Activated naive CD4-positive, alpha-beta T cell treated with anti-CD3 and anti-CD28 coated beads, Interleukin-2, amount 50 U/mL, for 72 hours (primary cell): ENCODE data around the gene CNKSR2. TPM values are rescaled to one million over a fixed set of nuclear protein-coding genes. Genes with fewer than 3 reads are reported as not detected.
"Not testable (repeated sequence)": the region's sequence is repeated elsewhere in the genome, so short reads cannot be mapped to it uniquely, and the experiment has no call there.

ENCODE experiments used
- ATAC-seq, 2 donors: fragments of 150-1000 bp; cut with Tn5 transposase; 2 replicates each; pipeline ENCODE4 v1.10.0; 2021; ENCODE audit warnings: mild to moderate bottlenecking in 2 of 2, moderate library complexity in 2 of 2
- DNase-seq, 2 donors: peaks; one replicate each; pipeline ENCODE4 v3.0.0; 2021 to 2022; ENCODE audit warnings: low spot score in 2 of 2
- H3K27ac Mint-ChIP-seq, 2 donors: one replicate each; pipeline ENCODE4 v1.8.0; 2022; ENCODE audit warnings: mild to moderate bottlenecking in 2 of 2, mixed read lengths in 2 of 2
- H3K36me3 Mint-ChIP-seq, 2 donors: one replicate each; pipeline ENCODE4 v1.8.0; 2022; ENCODE audit warnings: mixed read lengths in 2 of 2
- H3K9me3 Mint-ChIP-seq, 2 donors: one replicate each; pipeline ENCODE4 v1.8.0; 2022; ENCODE audit warnings: mixed read lengths in 2 of 2
- total RNA-seq, 2 donors: library from RNA; stranded (reverse); gene quantifications; one replicate each; pipeline ENCODE4 v1.2.3, GENCODE V29; 2022

Gene CNKSR2
- total RNA-seq, 2 donors from 2014 or later, result 7.7 to 8.0 TPM

DNA sequence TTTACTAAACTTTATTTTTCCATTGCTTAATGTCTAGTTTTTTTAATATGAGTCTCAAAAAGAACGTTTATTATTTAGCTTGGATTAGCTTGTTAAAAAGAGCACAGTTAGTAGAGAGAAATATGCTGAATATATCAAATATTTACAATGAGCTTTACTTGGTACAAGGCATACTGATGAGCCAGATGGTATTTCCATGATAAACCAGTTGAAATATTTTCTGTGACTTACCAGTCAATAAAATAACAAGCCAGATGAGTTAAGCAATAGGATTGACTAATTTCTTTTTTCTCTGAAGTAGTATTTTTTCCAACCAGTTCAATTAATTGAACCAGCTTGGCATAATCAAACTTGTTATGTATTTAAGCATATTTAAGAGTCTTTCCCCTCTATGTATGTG, 149.8 kb downstream of the CNKSR2 start:
- ATAC-seq (no peak), DNase-seq (no peak)
- Mint-ChIP-seq H3K27ac (no peak overlapping the region), H3K9me3 (no peaks in the 10 kb centered on the region), H3K36me3 (no peaks in the 10 kb centered on the region)

DNA sequence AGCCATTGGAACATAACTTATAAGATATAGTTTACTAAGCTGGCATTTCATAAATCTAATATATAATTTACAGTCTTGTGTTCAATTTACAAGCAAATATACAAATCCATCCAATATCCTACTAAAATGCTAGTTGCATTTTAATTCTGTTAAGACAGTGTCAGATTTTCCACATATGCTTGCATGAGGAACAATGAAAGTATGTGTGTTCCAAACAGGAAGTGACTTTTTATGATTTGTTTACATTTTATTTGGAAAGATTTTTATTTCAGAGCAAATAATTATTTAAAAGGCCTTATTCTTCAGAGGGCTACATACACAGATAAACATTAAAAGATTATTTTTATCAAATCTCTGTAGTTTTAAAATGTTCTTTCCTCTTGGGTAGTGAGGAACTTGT, 153.9 kb downstream of the CNKSR2 start:
- DNase-seq (no peak), ATAC-seq (no peak)
- H3K36me3 Mint-ChIP-seq, result no peaks in the 10 kb centered on the region
- no peak overlapping the region for H3K27ac Mint-ChIP-seq
- no peaks in the 10 kb centered on the region for H3K9me3 Mint-ChIP-seq

DNA sequence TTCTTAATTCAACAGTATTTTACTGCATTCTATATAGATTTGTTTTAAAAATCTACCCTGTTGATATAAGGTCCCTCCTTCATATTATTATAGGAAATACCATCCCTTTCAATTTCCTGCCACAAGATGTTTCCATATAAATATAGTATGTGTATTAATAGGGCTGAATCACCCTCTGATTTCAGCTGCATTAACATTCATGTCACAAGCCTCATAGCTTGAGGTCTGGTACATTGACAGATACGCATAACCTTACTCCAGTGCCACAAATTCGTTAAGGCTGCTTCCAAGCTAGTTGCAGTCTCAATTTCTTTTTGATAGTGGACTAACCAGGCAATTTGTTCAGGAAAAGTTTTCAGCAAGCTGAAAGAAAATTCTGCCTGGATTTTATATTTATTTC, 155.6 kb downstream of the CNKSR2 start:
- DNase-seq (no peak), ATAC-seq (no peak)
- peaks cover 0 to 6% of the 10 kb centered on the region in 2 donors for H3K36me3 Mint-ChIP-seq
- H3K27ac Mint-ChIP-seq, result no peak overlapping the region
- H3K9me3 Mint-ChIP-seq, result peaks cover 0 to 2% of the 10 kb centered on the region in 2 donors

DNA sequence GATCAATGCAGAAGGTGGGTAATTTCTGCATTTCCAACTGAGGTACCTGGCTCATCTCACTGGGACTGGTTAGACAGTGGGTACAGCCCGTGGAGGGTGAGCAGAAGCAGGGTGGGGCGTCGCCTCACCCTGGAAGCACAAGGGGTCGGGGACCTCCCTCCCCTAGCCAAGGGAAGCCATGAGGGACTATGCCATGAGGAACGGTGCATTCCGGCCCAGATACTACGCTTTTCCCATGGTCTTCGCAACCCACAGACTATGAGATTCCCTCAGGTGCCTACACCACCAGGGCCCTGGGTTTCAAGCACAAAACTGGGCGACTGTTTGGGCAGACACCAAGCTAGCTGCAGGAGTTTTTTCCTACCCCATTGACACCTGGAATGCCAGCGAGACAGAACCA, 170.4 kb downstream of the CNKSR2 start:
- not testable (repeated sequence) for ATAC-seq, DNase-seq, H3K27ac Mint-ChIP-seq, H3K9me3 Mint-ChIP-seq
- peaks cover 0 to 15% of the 10 kb centered on the region in 2 donors for H3K36me3 Mint-ChIP-seq

DNA sequence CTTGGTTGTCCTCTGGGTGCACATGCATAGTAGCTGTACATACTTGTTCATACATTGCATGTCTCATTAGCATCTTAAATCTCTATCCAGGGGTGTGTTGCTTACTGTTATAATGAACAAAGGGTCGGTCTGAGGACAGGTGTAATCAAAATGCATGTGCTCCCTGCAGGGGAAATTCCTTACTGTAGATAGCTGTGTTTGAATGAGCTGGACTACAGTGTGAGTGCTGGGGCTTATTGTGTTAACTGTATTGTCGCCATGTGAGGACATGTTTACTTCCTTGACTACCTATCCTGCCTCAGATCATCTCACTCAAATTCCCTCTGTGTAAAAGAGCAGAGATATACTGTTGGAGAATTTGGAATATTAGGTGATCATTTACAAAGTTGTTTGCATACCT, 185.2 kb downstream of the CNKSR2 start:
- ATAC-seq (no peak), DNase-seq (no peak)
- H3K27ac Mint-ChIP-seq, result no peak overlapping the region
- H3K9me3 Mint-ChIP-seq, result peaks cover 0 to 8% of the 10 kb centered on the region in 2 donors
- peaks cover 0 to 5% of the 10 kb centered on the region in 2 donors for H3K36me3 Mint-ChIP-seq

DNA sequence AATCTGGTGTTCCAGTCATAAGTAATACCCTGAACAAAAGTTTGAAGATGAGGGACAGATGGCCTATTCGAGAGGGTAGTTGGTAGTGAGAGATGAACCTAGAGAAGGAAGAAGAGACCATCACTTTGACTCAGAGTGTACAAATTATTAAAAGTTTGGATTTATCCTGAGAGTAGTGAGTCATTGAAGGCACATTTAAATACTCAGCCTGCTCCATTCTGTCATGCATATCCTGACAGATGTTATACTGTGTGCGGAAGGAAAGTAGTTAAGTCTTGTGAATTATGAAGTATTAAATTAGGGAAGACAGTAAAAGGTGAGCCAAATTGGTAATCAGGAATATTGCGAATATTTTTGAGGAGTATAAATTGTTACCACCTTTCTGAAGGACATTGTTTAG, 190.8 kb downstream of the CNKSR2 start:
- Mint-ChIP-seq H3K36me3 (peaks cover 0 to 5% of the 10 kb centered on the region in 2 donors), H3K27ac (no peak overlapping the region), H3K9me3 (peaks cover 0 to 4% of the 10 kb centered on the region in 2 donors)
- ATAC-seq, result no peak
- no peak for DNase-seq

DNA sequence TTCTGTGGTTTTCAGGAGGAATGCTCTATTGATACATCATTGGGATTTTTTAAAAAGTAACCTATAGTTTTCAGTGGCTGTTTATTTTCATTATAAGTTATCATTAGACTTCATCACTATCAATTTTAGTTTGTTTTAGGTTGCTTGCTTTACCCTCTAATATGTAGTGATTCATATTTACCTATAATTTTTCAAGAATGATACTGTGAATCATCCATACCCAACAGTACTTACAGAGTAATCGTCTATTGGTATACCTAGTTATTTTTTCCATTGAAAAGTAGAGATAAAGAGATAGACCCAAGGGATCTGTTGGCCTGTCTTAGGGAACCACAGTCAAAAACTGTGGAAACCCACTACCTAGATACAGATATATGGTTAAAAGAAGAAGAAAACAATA, 200.6 kb downstream of the CNKSR2 start:
- no peak overlapping the region for H3K27ac Mint-ChIP-seq
- peaks cover 7 to 13% of the 10 kb centered on the region in 2 donors for H3K36me3 Mint-ChIP-seq
- no peak for DNase-seq
- H3K9me3 Mint-ChIP-seq, result no peaks in the 10 kb centered on the region
- ATAC-seq, result no peak

DNA sequence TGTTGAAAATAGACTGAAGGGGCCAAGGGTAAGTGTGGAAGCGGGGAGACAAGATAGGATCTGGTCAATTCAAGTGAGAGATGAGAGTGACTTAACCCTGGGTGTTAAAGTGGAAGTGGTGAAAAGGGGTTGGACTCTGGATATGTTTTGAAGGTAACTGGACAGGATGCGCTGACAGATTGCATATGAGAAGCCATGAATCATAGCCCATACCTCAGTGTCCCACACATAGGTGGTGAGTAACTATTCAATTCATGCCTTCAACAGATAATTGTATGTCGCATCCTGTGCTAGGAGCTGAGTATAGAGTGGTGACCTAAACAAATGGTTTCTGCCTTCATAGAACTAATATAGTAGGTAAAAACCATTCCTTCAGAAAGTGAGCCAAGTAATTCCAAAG, 207.3 kb downstream of the CNKSR2 start:
- Mint-ChIP-seq H3K36me3 (no peaks in the 10 kb centered on the region), H3K27ac (no peak overlapping the region), H3K9me3 (peaks cover 0 to 4% of the 10 kb centered on the region in 2 donors)
- peak; percentile 47 to 67 for ATAC-seq
- DNase-seq, result no peak

DNA sequence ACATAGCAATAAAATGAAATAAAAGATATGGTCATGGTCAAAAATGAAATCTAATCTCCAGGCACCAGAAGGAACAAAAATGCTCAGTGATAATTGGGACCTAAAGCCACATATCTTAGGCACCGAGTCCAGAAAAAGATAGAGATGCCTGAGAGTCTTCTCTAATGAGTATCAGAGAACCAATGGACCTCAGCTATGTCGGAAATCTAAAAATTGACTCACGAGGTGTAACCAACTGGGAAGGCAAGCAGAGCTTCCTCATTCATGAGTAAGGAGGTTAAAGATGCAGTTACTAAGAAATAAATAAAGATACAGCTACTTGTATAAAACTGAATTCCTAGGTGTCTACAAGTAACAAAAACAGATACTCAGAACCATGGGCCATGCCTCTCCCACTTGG, 211.8 kb downstream of the CNKSR2 start:
- DNase-seq (no peak), ATAC-seq (no peak)
- H3K9me3 Mint-ChIP-seq, result peaks cover 4 to 9% of the 10 kb centered on the region in 2 donors
- no peak overlapping the region for H3K27ac Mint-ChIP-seq
- H3K36me3 Mint-ChIP-seq, result peaks cover 0 to 5% of the 10 kb centered on the region in 2 donors

DNA sequence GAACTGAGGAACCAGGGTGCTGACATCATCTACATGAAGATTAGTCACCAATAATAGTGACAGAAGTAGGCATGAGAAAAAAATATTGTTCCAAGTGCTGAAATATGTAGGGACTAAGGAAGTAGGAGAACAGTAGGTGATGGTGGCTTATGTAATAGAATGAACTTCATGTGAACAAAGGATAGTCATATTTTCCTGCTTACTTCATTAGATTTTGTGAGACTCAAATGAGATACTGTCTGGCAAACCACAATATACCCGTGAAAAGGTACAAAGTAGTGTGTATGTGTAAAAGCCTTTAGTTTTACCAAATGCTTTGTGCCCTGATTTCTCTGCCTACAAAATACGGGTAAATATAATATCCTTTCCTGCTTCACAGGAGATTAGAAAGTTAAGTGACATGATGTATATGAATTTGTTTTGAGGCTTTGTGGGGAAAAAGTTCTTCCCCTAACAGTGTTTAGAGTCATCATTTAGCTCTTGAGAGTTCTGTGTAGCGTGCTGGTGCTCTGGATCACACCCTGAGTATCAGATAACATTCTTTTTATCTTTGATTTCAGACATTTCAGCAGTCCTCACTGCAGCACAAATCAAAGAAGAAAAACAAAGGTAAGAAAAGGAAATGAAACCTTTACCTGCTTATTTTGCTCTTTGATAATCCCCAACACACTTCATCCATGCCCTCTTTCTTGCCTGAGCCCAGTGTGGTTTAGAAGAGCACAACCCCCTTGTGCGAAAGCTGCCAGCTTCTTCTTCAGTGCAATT, 216.0 kb downstream of the CNKSR2 start:
- Mint-ChIP-seq H3K9me3 (peaks cover 4 to 5% of the 10 kb centered on the region in 2 donors), H3K36me3 (peaks cover 4 to 5% of the 10 kb centered on the region in 2 donors), H3K27ac (peak overlapping the region in 1 of 2 donors; percentile 35)
- DNase-seq, result no peak
- ATAC-seq, result peak in 1 of 2 donors; percentile 40

DNA sequence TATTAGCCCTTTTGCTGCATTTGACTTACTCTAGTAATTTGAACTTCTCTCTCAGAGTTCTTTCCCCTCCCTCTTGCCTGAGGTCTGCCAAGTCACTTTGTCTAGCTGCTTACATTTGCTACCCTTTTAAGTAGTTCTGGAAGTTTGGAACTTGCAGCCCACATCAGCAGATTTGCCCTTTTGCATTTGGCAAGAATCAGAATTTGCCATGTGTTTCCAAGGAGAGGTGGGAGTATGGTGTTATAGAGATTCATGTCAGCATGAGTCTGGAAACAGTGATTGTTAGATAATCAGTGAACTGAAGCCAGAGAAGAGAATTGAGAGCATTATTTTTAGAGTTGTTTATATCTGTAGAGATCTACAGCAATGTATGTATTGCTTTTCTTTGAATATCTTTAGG, 231.8 kb downstream of the CNKSR2 start:
- DNase-seq (no peak), ATAC-seq (no peak)
- H3K9me3 Mint-ChIP-seq, result no peaks in the 10 kb centered on the region
- H3K36me3 Mint-ChIP-seq, result no peaks in the 10 kb centered on the region
- H3K27ac Mint-ChIP-seq, result peak overlapping the region in 1 of 2 donors; percentile 36

DNA sequence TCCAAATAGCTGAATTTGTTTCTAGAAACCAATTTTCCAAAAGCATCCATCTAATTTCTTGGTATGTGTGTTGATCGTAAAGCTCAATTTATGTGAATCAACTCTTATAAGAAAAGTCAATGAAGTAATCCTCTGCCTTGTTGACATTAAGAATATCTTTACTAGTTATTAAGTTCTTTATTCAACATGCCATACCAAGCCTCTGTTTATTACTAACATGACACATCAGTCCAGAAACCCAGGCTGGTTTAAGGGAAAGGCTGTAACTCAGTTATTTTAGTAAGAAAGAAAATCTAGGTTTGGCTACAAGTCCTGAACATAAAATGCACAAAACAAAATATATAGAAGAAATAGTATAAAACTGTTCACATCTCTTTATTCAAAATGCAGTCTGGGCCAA, 235.9 kb downstream of the CNKSR2 start:
- Mint-ChIP-seq H3K36me3 (no peaks in the 10 kb centered on the region), H3K27ac (no peak overlapping the region)

DNA sequence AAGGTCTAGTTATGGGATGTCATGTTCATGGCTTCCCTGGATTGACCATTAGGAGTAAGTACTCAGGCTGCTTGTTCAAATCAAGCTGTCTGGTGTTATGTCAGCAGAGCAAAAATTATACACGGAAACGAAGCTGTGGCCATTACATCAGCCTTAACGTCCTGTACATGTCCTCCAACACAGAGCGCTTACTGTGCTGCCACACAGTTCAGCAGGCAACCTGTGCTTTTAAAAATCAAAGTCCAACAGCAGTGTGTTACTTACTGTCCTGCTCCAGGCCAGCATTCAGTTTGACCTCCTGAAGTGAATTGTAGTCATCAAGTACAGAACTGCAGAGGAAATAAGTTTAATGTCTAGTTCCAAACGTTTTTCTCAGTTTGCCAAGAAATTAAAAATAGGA, 237.9 kb downstream of the CNKSR2 start:
- DNase-seq (no peak), ATAC-seq (no peak)
- H3K36me3 Mint-ChIP-seq, result no peaks in the 10 kb centered on the region
- no peaks in the 10 kb centered on the region for H3K9me3 Mint-ChIP-seq
- no peak overlapping the region for H3K27ac Mint-ChIP-seq

More for the DNA sequence above, 235.9 kb downstream of the CNKSR2 start:
- DNase-seq, result no peak
- ATAC-seq, result no peak
- no peaks in the 10 kb centered on the region for H3K9me3 Mint-ChIP-seq

DNA sequence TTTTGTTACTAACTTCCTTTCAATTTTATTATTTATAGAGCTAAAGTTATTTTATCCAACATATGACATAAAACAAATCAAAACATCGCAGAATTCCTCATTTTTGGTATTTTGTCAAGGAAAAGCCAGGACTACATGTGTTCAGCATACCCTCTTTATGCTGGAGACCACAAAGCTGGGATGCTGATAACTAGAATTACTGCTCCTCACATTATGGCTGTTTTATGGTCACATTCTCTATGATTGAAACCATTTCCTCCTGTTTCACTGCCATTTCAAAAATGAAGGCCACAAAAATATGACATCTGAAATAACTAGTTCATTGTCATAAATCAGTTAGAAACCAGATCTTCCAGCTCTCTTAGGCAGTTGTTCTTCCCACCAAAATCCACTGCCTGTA, 242.2 kb downstream of the CNKSR2 start:
- no peaks in the 10 kb centered on the region for H3K36me3 Mint-ChIP-seq
- H3K9me3 Mint-ChIP-seq, result no peaks in the 10 kb centered on the region
- no peak overlapping the region for H3K27ac Mint-ChIP-seq
- DNase-seq (no peak), ATAC-seq (no peak)

DNA sequence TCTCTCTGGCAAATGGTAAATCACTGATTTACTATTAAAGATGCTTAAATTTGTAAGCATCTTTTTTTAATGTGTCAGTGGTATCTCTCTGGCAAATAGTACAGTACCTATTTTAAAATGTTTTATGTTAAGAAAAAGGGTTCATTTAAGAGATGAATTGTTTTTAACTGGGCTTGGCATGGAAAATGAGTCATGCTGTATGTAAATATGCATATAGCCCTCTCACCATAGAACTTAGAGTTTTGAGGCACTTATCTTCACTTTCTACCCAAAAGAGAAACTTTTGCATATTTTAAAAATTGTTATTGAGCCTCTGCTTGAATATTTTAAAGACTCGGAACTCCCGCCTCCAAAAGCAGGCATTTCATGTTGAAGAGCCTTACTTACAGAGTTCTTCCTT, 246.0 kb downstream of the CNKSR2 start:
- DNase-seq (no peak), ATAC-seq (no peak)
- no peaks in the 10 kb centered on the region for H3K9me3 Mint-ChIP-seq
- no peaks in the 10 kb centered on the region for H3K36me3 Mint-ChIP-seq
- H3K27ac Mint-ChIP-seq, result no peak overlapping the region

DNA sequence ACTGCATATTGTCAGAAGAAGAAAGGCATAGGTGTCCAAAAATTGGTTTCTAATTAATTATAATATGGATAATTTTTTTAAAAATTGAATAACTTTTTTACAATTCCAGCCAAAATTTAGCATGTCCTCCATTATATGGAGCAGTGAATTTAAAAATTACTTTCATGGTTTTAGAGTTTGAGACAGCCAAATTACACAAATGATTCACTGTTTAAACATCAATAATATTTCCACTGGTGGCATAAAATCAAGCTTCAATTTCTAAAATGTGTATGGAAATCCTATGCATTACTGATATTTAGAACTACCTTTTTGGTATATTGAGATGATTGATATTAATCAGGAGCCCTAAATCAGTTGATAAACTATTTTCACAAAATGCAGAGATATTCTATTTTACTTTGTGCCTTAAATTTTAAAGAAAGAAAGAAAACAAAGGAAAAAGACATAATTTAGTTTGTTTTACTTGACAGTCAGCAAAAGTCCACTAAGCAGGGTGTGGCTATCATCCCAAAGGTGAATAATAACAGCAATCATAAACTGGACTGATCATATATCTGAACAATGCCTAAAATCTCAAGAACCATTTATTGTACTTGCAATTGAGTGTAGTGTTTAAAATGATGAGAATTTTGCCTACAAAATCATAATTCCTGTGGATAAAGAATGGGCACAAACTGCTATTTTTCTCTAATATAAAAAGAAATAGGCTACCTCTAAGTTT, 249.7 kb downstream of the CNKSR2 start:
- Mint-ChIP-seq H3K9me3 (peaks cover 7 to 9% of the 10 kb centered on the region in 2 donors), H3K36me3 (peaks cover 4 to 13% of the 10 kb centered on the region in 2 donors), H3K27ac (no peak overlapping the region)
- ATAC-seq, result no peak
- no peak for DNase-seq

DNA sequence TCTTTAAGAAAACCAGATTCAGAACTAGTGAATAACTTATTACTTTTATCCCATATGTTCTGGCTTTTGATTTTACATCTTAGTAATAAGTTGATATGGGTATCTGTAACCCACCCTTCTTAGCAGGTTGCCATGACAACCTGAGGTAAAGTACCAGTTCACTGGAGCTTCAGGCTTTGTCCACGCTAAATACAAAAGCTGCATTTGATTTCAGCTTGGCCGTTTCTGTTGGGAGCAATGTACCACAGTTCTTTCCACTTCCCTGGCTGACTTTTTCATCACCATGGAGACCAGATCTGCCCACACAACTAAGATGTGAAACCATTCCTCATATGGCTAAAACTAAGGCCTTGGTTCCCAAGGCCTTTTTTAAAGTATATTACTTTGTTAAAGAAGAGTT, 257.8 kb downstream of the CNKSR2 start:
- H3K27ac Mint-ChIP-seq, result no peak overlapping the region
- ATAC-seq, result no peak
- DNase-seq, result no peak
- H3K36me3 Mint-ChIP-seq, result peaks cover 0 to 19% of the 10 kb centered on the region in 2 donors
- H3K9me3 Mint-ChIP-seq, result peaks cover 0 to 4% of the 10 kb centered on the region in 2 donors

DNA sequence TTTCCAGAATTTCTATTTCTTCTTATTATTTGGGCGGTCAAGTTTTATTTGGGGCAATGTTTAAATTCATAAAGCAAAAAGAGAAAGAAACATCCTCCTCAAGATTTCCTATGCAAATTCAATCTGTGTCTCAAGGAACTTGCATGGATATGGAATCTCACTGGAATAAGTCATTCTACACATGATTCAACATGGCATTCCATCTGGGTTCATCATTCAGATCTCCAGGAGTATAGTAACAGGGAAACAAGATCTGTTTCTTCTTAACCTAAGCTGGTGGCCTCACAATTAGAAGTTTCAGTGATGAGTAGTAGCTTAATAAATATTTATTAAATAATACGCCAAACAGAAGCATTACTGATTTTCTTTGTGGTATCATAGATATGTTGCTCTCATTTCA, 264.1 kb downstream of the CNKSR2 start:
- Mint-ChIP-seq H3K27ac (no peak overlapping the region), H3K9me3 (no peaks in the 10 kb centered on the region), H3K36me3 (no peaks in the 10 kb centered on the region)
- ATAC-seq (no peak), DNase-seq (no peak)
